ENCODE data around the gene GPR150.

GPR150 gene

GRCh38 chr5:95647886-95648860 lies 28.3 kb downstream of the GPR150 start:
- H3K9me3 ChIP-seq: no peaks in the 10 kb centered on the region
- H3K4me1 ChIP-seq (ENCODE audit: control insufficient read depth in 1 of 2, insufficient read depth in 1 of 2, low read depth in 1 of 2, low read length in 1 of 2): peaks cover 5 to 16% of the 10 kb centered on the region in 2 experiments
- TF ChIP-seq CTCF (IDR thresholded peaks at IDR 0.05): no peak
- H3K4me3 ChIP-seq (ENCODE audit: low read depth in 1 of 2, low read length in 1 of 2): no peak overlapping the region
- no peaks in the 10 kb centered on the region for H3K36me3 ChIP-seq
- no peaks in the 10 kb centered on the region for H3K27me3 ChIP-seq
- H3K27ac ChIP-seq: no peak overlapping the region

DNA sequence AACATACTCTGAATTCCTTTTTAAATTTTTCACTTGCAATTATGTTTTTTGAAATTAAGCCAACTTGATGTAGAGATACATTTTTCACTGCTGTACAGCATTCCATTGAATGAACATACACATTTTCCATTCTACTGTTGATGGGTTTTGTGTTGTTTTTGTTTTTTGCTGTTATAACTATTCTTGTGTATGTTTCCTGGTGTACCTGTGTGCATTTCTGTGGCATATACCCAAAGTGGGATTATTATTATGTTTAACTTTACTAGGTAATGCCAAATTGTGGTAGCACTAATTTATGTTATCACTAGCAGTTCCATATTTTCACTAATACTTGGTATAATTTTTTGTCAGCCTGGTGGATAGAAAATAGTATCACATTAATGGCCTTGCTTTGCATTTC lies 29.4 kb downstream of the GPR150 start:
- Histone ChIP-seq H3K36me3 (no peaks in the 10 kb centered on the region), H3K9me3 (no peaks in the 10 kb centered on the region), H3K4me1 (ENCODE audit: control insufficient read depth in 1 of 2, insufficient read depth in 1 of 2, low read depth in 1 of 2, low read length in 1 of 2) (peaks cover 5 to 16% of the 10 kb centered on the region in 2 experiments), H3K4me3 (ENCODE audit: low read depth in 1 of 2, low read length in 1 of 2) (no peak overlapping the region), H3K27ac (no peak overlapping the region), H3K27me3 (no peaks in the 10 kb centered on the region)
- TF ChIP-seq CTCF (IDR thresholded peaks at IDR 0.05): no peak

DNA sequence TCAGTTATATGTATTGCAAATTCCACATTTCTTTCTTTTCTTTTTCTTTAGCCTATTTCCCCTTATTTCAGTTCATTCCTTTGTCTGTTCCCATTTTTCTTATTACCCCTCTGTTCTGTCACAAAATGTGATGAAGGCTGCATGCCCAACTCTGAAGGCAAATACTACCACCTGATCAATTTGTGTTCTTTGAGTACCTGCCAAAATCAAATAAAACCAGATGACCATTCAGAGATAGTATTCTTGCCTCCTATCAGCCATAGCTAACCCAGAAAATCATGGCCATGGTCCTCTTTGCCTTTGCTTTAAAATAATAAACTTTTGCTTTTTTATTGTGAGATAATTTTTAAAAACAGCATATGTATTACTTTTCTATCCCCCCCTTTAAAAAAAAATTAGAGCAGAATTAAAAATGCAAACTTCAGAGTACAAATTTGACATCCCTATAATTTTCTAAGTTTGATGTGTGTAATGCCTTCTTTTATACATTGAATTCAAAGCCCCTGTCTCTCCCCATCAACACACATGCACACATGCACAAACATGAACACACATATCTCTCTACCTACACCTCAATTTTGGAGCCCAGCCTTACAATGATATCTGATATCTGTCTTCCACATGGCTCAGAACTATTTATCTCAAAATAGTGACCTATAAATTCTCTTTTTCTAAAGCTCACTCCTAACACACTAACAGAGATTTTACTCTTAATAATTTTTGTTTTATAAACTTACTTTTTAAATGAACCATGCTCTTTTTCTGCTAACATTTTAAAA lies 30.1 kb downstream of the GPR150 start:
- no peak overlapping the region for H3K27ac ChIP-seq

GRCh38 chr5:95652849-95653248 lies 33.0 kb downstream of the GPR150 start:
- no peak overlapping the region for H3K4me3 ChIP-seq (ENCODE audit: low read depth in 1 of 2, low read length in 1 of 2)
- no peaks in the 10 kb centered on the region for H3K4me1 ChIP-seq (ENCODE audit: control insufficient read depth in 1 of 2, insufficient read depth in 1 of 2, low read depth in 1 of 2, low read length in 1 of 2)
- no peaks in the 10 kb centered on the region for H3K36me3 ChIP-seq
- TF ChIP-seq CTCF (IDR thresholded peaks at IDR 0.05): no peak
- no peak overlapping the region for H3K27ac ChIP-seq
- no peaks in the 10 kb centered on the region for H3K9me3 ChIP-seq
- H3K27me3 ChIP-seq: no peaks in the 10 kb centered on the region

More for the DNA sequence above, 30.1 kb downstream of the GPR150 start:
- Histone ChIP-seq H3K4me1 (ENCODE audit: control insufficient read depth in 1 of 2, insufficient read depth in 1 of 2, low read depth in 1 of 2, low read length in 1 of 2) (peaks cover 5 to 16% of the 10 kb centered on the region in 2 experiments), H3K4me3 (ENCODE audit: low read depth in 1 of 2, low read length in 1 of 2) (no peak overlapping the region), H3K36me3 (no peaks in the 10 kb centered on the region), H3K9me3 (no peaks in the 10 kb centered on the region), H3K27me3 (no peaks in the 10 kb centered on the region)
- TF ChIP-seq CTCF (IDR thresholded peaks at IDR 0.05): no peak

- no peaks in the 10 kb centered on the region for H3K9me3 ChIP-seq
- no peaks in the 10 kb centered on the region for H3K36me3 ChIP-seq
- no peak for TF ChIP-seq CTCF (IDR thresholded peaks at IDR 0.05)
- no peaks in the 10 kb centered on the region for H3K27me3 ChIP-seq
- H3K4me3 ChIP-seq (ENCODE audit: low read depth in 1 of 2, low read length in 1 of 2): no peak overlapping the region
- H3K4me1 ChIP-seq (ENCODE audit: control insufficient read depth in 1 of 2, insufficient read depth in 1 of 2, low read depth in 1 of 2, low read length in 1 of 2): no peaks in the 10 kb centered on the region
- no peak overlapping the region for H3K27ac ChIP-seq
Observed at GRCh38 chr5:95654196-95654595, 34.3 kb downstream of the GPR150 start.
